HCT116 (cell line): ENCODE data around the gene PTBP1.
"Not testable (repeated sequence)": the region's sequence is repeated elsewhere in the genome, so short reads cannot be mapped to it uniquely, and the experiment has no call there.

Source experiments
- CEBPB ChIP-seq: IDR thresholded peaks from 2 replicates; pipeline ENCODE4 v1.6.1; 2012; ENCODE audit warnings: low read depth
- EZH2 ChIP-seq: fragments of 200-600 bp; sonication (generic); IDR thresholded peaks from 2 replicates; pipeline ENCODE4 v1.6.1; 2017; ENCODE audit warnings: antibody characterized with exemption, mixed run types
- POLR2AphosphoS5 ChIP-seq: IDR thresholded peaks from 2 replicates; pipeline ENCODE4 v1.6.1; 2011; ENCODE audit warnings: mild to moderate bottlenecking, low read depth, low read length, moderate library complexity
- TF ChIP-seq, protein P1 (sequence below), 3 experiments: fragments of 200-600 bp in 1 of 3; sonication (generic) in 1 of 3; IDR thresholded peaks in 2 of 3; conservative IDR thresholded peaks in 1 of 3; 2 replicates each; pipeline ENCODE4 v1.5.1; 2012 to 2017; ENCODE audit warnings: low read depth in 2 of 3, low read length in 2 of 3, antibody characterized with exemption in 1 of 3, borderline replicate concordance in 1 of 3, control low read depth in 1 of 3, mild to moderate bottlenecking in 1 of 3, mixed read lengths in 1 of 3, mixed run types in 1 of 3, moderate library complexity in 1 of 3; ENCODE audit not compliant: insufficient read depth in 1 of 3
- TF ChIP-seq, protein P2 (sequence below): IDR thresholded peaks from 2 replicates; pipeline ENCODE4 v1.6.1; 2012
- TF ChIP-seq, protein P3 (sequence below): IDR thresholded peaks from 2 replicates; pipeline ENCODE4 v1.6.1; 2012

DNA sequence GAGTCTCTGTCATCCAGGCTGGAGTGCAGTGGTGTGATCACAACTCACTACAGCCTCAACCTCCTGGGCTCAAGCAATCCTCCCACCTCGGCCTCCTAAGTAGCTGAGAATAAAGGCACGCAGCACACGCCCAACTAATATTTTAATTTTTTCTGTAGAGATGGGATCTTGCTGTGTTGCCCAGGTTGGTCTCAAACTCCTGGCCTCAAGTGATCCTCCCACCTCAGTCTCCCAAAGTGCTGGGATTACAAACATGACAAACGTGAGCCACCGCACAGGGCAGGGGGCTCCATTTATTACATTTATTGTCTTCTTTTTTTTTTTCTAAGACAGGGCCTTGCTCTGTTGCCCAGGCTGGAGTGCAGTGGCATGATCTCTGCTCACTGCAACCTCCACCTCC lies 23.0 kb downstream of the PTBP1 start:
- TF ChIP-seq, protein P1, sequence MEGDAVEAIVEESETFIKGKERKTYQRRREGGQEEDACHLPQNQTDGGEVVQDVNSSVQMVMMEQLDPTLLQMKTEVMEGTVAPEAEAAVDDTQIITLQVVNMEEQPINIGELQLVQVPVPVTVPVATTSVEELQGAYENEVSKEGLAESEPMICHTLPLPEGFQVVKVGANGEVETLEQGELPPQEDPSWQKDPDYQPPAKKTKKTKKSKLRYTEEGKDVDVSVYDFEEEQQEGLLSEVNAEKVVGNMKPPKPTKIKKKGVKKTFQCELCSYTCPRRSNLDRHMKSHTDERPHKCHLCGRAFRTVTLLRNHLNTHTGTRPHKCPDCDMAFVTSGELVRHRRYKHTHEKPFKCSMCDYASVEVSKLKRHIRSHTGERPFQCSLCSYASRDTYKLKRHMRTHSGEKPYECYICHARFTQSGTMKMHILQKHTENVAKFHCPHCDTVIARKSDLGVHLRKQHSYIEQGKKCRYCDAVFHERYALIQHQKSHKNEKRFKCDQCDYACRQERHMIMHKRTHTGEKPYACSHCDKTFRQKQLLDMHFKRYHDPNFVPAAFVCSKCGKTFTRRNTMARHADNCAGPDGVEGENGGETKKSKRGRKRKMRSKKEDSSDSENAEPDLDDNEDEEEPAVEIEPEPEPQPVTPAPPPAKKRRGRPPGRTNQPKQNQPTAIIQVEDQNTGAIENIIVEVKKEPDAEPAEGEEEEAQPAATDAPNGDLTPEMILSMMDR (IDR thresholded peaks at IDR 0.05 in 2 of 3, conservative IDR thresholded peaks at IDR 0.05 in 1 of 3; ENCODE audit: borderline replicate concordance in 1 of 3, insufficient read depth in 1 of 3, low read depth in 2 of 3, low read length in 2 of 3), result not testable (repeated sequence)
- not testable (repeated sequence) for TF ChIP-seq CEBPB, EZH2, POLR2AphosphoS5
- TF ChIP-seq, protein P2, sequence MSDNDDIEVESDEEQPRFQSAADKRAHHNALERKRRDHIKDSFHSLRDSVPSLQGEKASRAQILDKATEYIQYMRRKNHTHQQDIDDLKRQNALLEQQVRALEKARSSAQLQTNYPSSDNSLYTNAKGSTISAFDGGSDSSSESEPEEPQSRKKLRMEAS, result not testable (repeated sequence)
- TF ChIP-seq, protein P3, sequence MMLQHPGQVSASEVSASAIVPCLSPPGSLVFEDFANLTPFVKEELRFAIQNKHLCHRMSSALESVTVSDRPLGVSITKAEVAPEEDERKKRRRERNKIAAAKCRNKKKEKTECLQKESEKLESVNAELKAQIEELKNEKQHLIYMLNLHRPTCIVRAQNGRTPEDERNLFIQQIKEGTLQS, result not testable (repeated sequence)
